HG02840 (cell line): ENCODE measurements around the gene EPC2.
"Not testable (repeated sequence)": the region's sequence is repeated elsewhere in the genome, so short reads cannot be mapped to it uniquely, and the experiment has no call there.

Source experiments
- ATAC-seq: cut with Tn5 transposase; IDR thresholded peaks from one replicate; pipeline ENCODE4 v1.9.1; 2021; ENCODE audit warnings: mild to moderate bottlenecking, moderate library complexity, moderate number of reproducible peaks; ENCODE audit not compliant: unreplicated experiment, low FRiP score

The EPC2 gene

GRCh38 chr2:148670773-148671172 is 26.2 kb downstream of the EPC2 start:
- ATAC-seq: no peak

- ATAC-seq: no peak
These were observed 29.8 kb downstream of the EPC2 start for GRCh38 chr2:148674063-148675020.

- ATAC-seq: no peak
These were observed 31.2 kb downstream of the EPC2 start for GRCh38 chr2:148675708-148676107.

GRCh38 chr2:148678302-148679179 is 34.0 kb downstream of the EPC2 start:
- ATAC-seq: not testable (repeated sequence)

- ATAC-seq: no peak
These were observed 35.9 kb downstream of the EPC2 start for GRCh38 chr2:148680462-148680861.

GRCh38 chr2:148681443-148681842 is 36.9 kb downstream of the EPC2 start:
- ATAC-seq: no peak

GRCh38 chr2:148681862-148682261 is 37.3 kb downstream of the EPC2 start:
- ATAC-seq: not testable (repeated sequence)

GRCh38 chr2:148684507-148684906 is 40.0 kb downstream of the EPC2 start:
- ATAC-seq: no peak

- no peak for ATAC-seq
These were observed 43.0 kb downstream of the EPC2 start for GRCh38 chr2:148687543-148687942.

GRCh38 chr2:148688011-148688410 is 43.5 kb downstream of the EPC2 start:
- ATAC-seq: not testable (repeated sequence)

- ATAC-seq: no peak
These were observed 52.4 kb downstream of the EPC2 start for GRCh38 chr2:148696985-148697384.

GRCh38 chr2:148699830-148700229 is 55.3 kb downstream of the EPC2 start:
- no peak for ATAC-seq

GRCh38 chr2:148701039-148701438 is 56.5 kb downstream of the EPC2 start:
- ATAC-seq: no peak

GRCh38 chr2:148701877-148702276 is 57.3 kb downstream of the EPC2 start:
- ATAC-seq: no peak

- ATAC-seq: no peak
These were observed 57.9 kb downstream of the EPC2 start for GRCh38 chr2:148702475-148702874.

GRCh38 chr2:148704247-148704646 is 59.7 kb downstream of the EPC2 start:
- no peak for ATAC-seq

GRCh38 chr2:148716378-148716920 is 71.9 kb downstream of the EPC2 start:
- no peak for ATAC-seq

- ATAC-seq: no peak
These were observed 73.5 kb downstream of the EPC2 start for GRCh38 chr2:148718039-148718438.

GRCh38 chr2:148719195-148719749 is 74.7 kb downstream of the EPC2 start:
- no peak for ATAC-seq

- ATAC-seq: no peak
These were observed 75.4 kb downstream of the EPC2 start for GRCh38 chr2:148719941-148720436.
